Stimulated activated CD4-positive, alpha-beta T cell treated with anti-CD3 and anti-CD28 coated beads, Interleukin-12 subunit alpha, Interleukin-12 subunit beta, amount 100 ng/mL, for 4 hours (primary cell): ENCODE data around the gene KRTAP5-8.
"Not testable (repeated sequence)": the region's sequence is repeated elsewhere in the genome, so short reads cannot be mapped to it uniquely, and the experiment has no call there.

Source experiments
- DNase-seq: peaks from one replicate; pipeline ENCODE4 v3.0.0-alpha.2; 2020

Gene KRTAP5-8

DNA sequence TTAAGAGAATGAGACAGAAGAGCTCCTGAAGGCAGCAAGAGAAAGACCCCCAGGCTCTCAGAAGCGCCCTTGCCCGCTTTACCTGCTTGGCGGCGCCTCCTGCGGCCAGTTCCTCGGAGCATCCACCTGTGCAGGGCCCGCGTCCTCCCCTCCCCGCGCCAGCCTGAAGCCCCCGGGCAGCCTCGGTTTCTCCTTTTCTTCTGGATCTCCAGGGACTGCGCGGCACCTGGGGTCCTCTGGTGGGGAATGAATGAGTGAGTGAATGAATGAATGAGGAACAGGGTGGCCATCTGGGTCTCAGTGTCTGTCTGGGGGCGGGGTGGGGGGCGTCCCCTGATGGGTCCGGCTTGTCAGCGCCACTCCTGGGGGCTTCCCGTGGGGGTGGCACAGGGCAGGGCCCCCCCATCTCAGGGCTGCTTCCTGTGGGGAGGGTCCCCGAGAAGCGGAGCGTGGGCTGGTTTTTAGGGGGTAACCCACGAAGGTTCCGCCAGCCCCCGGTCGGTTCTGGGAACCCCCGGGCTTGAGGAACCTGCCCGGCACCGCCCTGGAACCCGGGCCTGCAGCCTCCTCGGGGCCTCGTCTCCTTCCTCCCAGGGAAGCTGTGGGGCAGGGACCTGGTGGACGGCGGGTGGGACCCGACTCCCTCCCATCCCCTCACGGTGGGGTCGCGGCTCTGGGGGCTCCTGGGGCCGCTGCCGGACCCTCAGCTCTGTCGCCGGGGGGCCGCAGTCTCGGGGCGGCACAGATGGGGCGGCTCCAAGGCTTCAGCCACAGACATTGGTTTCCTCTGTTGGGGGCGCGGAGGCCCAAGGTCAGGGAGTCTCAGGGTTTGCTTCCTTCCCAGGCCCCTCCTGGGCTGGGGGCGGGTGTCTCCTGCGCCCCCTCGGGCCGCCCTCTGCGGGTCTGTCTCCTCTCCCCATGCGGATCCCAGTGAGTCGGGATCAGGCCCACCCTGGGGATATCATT lies 19.0 kb upstream of the KRTAP5-8 start:
- no peak for DNase-seq

- no peak for DNase-seq
Measured at GRCh38 chr11:71519546-71519945, 18.3 kb upstream of the KRTAP5-8 start.

DNA sequence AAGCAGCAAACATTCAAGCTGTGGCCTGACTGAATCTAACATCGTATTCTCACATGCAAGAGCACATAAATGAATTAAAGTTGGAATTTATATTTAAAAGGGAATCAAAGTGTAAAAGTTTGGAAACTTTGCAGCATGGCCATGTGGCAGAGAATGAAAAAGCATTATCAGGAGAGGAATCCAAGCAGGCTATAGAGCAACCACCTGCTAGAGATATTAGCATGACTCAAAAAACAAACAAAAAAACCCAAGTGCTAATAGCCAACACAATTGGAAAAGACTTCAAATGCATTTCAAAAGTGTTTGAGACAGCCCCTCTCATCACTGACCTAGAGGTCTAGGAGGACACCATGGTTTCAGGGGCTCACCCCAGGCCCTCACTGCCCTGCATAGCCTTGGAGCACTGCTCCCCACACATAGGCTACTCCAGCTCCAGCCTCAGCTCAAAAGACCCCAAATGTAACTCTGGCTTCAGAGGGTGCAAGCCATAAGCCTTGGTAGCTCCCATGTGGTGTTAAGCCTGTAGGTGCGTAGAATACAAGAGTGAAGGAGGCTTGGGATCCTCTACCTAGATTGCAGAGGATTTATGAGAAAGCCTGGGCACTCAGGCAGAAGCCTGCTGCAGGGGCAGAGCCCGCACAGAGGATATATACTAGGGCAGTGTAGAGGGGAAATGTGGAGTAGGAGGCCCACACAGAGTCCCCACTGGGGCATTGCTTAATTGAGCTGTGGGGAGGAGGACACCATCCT lies 12.5 kb upstream of the KRTAP5-8 start:
- no peak for DNase-seq

DNA sequence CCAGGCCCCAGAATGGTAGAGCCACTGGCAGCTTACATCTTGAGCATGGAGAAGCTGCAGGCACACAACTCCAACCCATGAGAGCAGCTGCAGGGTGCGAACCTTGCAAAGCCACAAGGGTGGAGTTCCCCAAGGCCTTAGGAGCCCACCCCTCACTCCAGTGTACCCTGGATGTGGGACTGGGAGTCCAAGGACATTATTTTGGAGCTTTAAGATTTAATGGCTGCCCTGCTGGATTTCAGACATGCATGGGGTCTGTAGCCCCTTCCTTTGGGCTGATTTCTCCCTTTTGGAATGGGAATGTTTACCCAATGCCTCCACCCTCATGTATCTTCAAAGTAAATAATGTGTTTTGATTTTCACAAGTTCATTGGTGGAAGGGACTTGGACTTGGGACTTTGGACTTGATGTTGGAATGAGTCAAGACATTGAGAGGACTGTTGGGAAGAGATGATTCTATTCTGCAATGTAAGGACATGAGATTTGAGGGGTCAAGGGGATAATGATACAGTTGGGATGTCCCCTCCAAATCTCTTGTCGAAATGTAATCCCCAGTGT lies 11.8 kb upstream of the KRTAP5-8 start:
- DNase-seq: no peak

DNA sequence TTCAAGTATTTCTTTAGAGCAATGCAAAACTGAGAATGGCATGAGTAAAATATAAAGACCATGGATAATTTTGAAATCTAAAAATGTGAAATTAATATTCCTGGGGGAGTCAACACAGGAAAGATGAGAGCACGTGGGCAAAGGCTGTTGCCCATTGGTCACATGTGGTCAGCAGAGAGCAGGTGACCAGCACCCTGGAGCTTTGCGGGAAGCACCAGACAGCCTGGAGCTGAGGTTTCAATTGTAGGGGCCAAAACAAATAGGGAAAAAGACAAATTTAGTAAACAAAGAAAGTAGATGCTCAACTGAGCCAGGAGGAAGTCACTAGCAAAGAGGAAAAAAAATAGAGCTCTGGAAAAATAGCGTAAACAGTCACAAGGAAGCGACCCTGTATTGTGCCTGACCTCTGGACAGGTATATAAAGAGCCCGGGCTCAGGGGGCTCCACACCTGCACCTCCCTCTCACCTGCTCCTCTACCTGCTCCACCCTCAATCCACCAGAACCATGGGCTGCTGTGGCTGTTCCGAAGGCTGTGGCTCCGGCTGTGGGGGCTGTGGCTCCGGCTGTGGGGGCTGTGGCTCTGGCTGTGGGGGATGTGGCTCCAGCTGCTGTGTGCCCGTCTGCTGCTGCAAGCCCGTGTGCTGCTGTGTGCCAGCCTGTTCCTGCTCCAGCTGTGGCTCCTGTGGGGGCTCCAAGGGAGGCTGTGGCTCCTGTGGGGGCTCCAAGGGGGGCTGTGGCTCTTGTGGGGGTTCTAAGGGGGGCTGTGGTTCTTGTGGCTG lies 10.8 kb upstream of the KRTAP5-8 start, which contains the start of gene KRTAP5-7:
Gene KRTAP5-7 (plus strand): TSS at position 472 of the 780 bp plus-strand sequence. CDS start 34 bp downstream, at position 506.
- not testable (repeated sequence) for DNase-seq

DNA sequence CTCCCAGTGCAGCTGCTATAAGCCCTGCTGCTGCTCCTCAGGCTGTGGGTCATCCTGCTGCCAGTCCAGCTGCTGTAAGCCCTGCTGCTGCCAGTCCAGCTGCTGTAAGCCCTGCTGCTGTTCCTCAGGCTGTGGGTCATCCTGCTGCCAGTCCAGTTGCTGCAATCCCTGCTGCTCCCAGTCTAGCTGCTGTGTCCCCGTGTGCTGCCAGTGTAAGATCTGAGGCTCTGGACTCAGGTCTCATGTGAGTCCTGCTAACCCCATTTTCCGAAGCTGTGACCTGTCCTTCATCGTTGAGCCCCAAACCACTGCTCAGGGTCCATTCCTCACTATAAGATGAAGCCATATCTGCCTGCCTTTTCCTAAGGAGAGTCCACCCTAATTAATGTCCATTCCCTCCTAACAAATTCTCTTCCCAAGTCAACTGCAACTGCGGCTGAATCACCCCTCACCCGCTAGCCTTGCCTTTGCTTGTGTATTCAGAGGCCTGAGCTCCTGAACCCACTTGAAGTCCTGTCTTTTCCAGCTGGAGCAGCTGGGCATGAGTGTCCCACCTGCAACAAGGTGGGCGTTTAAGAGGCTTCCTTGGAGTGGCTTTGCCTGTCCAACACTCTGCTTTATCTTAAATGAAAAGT lies 10.1 kb upstream of the KRTAP5-8 start:
- DNase-seq: no peak

- no peak for DNase-seq
Measured at GRCh38 chr11:71530602-71531001, 7.2 kb upstream of the KRTAP5-8 start.

GRCh38 chr11:71532036-71532610 lies 5.7 kb upstream of the KRTAP5-8 start:
- no peak for DNase-seq

DNA sequence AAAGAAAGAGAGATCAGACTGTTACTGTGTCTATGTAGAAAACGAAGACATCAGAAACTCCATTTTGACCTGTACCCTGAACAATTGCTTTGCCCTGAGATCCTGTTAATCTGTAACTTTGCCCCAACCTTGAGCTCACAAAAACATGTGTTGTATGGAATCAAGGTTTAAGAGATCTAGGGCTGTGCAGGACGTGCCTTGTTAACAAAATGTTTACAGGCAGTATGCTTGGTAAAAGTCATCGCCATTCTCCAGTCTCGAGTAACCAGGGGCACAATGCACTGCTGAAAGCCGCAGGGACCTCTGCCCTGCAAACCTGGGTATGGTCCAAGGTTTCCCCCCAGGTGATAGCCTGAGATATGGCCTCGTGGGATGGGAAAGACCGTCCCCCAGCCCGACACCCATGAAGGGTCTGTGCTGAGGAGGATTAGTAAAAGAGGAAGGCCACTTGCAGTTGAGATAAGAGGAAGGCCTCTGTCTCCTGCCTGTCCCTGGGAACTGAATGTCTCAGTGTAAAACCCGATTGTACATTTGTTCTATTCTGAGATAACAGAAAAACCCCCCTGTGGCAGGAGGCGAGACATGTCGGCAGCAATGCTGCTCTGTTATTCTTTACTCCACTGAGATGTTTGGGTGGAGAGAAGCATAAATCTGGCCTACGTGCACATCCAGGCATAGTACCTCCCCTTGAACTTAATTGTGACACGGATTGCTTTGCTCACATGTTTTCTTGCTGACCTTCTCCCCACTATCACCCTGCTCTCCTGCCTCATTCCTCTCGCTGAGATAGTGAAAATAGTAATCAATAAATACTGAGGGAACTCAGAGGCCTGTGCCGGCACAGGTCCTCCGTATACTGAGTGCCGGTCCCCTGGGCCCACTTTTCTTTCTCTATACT lies 2.9 kb upstream of the KRTAP5-8 start:
- DNase-seq: not testable (repeated sequence)

GRCh38 chr11:71535825-71536224 lies 2.0 kb upstream of the KRTAP5-8 start:
- DNase-seq: no peak

DNA sequence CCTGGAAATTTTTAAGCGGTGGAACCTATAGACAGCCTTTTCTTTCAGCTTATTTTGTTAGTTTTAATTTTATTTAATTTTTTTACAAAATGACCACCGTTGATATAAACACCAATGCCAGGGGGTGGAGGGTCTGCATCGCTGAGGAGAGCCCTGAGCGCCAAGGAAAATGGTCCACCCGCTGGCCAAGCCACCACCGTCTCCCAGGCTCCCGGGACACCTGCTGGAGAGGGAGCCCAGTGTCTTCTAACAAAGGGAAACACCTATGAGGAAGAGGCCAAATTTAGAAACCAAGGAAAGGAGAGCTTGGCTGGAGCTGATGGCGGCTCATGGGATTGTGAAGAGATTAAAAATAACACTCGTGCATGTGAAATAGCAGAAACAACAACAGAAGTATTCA lies 288 bp upstream of the KRTAP5-8 start:
- no peak for DNase-seq

DNA sequence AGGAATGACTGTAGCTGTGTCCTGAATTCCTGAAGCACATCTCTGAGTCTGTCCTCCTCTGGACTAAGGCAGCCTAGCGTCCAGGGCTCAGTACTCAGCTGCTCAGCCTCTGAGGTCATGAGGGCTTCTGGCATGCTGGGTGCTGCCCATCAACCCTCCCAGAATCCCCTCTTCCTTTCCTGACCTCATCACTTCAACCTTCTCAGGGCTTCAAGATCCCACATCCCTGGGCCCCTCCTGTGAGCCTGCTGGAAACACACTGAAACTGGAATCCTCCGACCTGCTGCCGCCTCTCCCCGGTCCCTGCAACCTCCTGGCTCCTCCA lies 803 bp downstream of the KRTAP5-8 start:
- DNase-seq: no peak

GRCh38 chr11:71539017-71539416 lies 1.2 kb downstream of the KRTAP5-8 start:
- no peak for DNase-seq

DNA sequence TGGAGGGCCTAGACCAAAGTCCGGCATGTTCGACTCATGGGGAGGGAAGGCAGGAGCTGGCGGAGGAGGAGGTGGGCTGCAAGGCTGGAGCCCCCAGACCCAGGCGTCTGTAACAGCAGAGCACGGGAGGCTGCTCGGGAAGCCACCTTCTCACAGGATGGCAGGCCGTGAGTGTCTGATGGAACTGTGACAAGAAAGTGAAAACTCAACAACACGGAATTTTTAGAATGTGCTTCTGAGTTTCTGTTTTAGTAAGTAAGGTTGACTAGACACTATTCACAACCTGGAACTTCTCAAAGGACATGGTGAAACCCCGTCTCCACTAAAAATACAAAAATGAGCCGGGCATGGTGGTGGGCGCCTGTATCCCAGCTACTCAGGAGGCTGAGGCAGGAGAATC lies 2.1 kb downstream of the KRTAP5-8 start:
- DNase-seq: not testable (repeated sequence)

DNA sequence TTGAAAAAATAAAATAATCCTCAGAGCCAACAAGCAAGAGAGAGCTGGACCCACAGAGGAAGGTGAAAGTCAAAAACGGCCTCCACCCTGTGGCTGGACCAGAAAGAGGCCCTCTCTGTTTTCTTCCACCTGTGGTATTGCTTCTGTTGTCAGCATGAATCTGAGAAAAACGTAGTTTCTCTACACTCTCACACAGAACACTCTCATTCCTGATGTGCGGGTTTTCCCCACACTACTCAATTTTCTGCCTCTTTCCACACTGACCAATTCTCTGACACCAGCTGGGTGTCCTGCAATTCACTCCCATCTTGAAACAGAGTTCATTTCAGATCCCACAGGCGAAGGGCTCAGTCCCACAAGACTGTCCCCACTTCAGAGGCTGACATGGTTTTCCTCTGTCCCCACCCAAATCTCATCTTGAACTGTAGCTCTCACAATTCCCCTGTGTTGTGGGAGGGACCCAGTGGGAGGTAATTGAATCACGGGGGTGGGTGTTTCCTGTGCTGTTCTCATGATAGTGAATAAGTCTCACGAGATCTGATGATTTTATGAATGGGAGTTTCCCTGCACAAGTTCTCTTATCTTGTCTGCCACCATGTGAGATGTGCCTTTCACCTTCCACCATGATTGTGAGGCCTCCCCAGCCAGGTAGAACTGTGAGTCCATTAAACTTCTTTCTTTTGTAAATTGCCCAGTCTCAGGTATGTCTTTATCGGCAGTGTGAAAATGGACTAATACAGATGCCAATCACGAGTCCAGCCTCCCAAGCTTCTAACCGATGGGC lies 2.9 kb downstream of the KRTAP5-8 start:
- not testable (repeated sequence) for DNase-seq

DNA sequence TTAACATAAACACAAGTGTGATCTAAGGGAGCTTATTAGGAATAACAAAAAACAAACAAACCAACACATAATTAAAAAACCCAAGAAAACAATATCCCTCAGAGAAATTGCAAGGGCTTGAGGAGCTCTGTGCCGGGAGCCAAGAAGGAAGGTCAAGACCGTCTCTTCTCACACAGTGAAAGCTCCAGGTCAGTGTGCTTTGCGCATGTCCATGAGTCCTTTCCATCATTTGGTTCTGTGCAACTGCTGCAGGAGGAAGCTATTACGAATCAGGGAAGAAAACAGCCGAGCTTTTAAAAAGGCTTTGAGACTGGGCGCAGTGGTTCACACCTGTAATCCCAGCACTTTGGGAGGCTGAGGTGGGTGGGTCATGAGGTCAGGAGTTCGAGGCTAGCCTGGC lies 4.6 kb downstream of the KRTAP5-8 start:
- DNase-seq: no peak

GRCh38 chr11:71542879-71543777 lies 5.3 kb downstream of the KRTAP5-8 start:
- no peak for DNase-seq

DNA sequence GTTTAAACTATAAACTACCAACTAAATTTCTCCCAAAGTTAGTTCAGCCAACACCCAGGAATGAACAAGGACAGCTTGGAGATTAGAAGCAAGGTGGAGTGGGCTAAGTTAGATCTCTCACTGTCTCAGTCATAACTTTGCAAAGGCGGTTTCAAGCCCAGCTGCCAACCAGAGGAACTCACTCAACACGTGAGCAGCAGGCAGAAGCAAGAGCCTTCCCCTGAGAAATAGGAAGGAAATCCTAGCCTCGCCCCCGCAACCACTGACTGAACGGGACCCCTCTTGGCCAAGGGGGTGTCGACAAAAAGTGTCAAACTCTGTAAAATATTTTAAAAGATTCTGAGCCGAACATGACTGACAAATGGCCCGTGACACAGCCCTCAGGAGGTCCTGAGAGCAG lies 6.0 kb downstream of the KRTAP5-8 start:
- DNase-seq: no peak
